DMS79 treated with DMSO at 0.1 percent for 48 hours (cell line): ENCODE results near the gene MLLT10.

ENCODE experiments used
- DNase-seq: peaks from one replicate; lab custom pipeline; 2025; lab: John Stamatoyannopoulos, UW

MLLT10 gene

GRCh38 chr10:21740989-21741388 lies 207.0 kb downstream of the MLLT10 start:
- DNase-seq: no peak

DNA sequence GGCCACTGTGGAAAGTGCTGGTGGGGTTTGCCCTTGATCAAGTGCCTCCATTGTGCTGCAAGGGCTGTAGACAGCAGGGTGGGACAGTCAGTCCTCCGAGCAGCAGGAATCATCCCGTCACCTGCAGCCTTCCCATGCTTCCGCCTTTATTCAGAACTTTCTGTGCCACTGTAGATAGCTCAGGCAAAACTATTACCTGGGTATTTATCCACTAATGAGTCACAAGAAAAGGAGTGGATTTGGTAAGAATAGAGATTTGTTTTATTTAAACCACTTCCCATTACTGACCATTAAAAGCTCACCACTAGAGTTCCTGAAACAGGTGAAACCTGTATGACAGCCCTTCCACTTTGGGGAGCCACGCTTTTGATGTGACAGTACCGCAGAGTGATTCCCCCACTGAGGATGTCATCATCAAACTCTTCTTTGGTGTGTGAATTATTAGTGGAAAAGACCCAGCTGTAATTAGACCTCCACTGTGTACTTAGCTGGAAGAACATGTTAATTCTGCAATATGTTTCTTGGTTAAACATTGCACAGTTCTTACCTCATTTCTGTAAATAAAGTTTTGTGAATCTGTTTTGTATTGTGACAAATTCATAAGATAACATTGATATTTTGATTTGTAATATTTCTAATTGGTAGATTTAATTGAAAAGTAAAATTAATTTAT lies 208.8 kb downstream of the MLLT10 start:
- no peak for DNase-seq

DNA sequence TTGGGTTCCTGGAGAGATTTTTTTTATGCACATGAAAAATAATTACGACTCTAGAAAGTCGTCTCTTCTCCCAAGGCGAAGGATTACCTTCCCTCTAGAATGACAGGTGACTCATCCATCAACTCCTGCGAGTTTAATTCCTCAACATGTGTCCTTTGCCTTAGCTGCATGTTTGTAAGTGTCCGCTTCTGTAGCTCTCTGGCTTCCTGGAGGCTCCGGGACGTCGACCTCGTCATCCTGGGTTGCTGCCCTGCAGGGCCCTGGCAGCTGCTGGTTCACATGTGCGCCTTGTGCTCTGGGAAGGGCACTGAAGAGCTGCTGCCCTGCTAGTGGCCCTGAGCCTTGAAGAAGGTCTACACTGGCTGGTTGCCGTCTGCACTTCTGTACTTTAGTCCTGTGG lies 210.2 kb downstream of the MLLT10 start:
- no peak for DNase-seq

- no peak for DNase-seq
Measured at GRCh38 chr10:21746118-21746517, 212.1 kb downstream of the MLLT10 start.

- no peak for DNase-seq
Measured at GRCh38 chr10:21747809-21748208, 213.8 kb downstream of the MLLT10 start.

DNA sequence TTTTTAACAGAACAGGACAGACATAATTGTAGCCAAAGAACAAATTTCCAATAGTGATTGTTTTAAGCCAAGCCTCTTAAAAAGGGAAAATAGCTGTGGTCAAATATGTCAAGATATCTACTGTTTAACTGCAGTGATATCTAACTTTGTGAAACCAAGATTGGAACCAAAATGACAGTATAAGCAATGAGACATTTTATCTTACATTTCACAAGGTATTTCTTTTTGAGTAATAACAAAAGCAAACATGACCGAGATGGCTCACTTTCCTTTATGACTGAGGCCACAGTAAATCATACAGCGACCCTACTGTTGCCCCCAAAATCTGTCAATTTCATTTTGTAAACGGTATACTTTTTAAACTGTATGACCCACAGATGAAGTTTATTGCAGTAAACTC lies 215.8 kb downstream of the MLLT10 start:
- DNase-seq: no peak

- no peak for DNase-seq
Measured at GRCh38 chr10:21750424-21750823, 216.4 kb downstream of the MLLT10 start.

GRCh38 chr10:21751341-21752310 lies 217.6 kb downstream of the MLLT10 start:
- DNase-seq: no peak

DNA sequence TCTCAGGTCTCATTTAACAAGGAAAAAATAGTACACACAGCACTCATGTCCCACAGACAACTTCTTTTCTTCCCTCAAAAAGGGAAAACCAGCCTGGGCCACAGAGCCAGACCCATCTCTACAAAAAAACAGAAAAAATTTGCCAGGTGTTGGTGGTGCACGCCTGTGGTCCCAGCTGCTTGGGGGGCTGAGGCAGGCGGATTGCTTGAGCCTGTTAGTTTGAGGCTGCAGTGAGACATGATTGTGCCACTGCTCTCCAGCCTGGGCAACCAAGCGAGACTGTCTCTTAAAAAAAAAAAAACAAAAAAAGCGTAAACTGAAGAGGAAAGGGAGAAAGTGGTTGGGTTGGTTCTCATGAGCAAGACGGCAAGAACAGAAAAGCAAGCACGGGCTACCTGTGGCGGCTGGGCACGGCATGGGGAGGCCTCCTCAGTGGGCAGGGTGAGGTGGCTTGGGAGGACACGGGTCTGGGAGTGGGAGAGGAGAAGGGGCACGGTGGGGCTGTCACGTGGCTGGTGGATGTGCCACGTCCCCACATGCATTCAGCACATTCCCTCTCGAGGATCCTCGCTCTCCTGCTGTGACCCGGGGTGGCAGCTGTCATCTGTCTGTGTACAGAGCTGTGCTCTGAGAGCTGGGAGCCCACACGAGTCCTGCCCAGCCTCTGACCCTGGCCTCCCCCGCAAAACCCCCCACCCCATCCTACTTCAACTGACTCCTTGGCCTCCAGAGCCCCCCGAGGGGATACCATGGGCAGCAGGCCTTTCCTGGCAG lies 219.7 kb downstream of the MLLT10 start:
- DNase-seq: peak; percentile 38

DNA sequence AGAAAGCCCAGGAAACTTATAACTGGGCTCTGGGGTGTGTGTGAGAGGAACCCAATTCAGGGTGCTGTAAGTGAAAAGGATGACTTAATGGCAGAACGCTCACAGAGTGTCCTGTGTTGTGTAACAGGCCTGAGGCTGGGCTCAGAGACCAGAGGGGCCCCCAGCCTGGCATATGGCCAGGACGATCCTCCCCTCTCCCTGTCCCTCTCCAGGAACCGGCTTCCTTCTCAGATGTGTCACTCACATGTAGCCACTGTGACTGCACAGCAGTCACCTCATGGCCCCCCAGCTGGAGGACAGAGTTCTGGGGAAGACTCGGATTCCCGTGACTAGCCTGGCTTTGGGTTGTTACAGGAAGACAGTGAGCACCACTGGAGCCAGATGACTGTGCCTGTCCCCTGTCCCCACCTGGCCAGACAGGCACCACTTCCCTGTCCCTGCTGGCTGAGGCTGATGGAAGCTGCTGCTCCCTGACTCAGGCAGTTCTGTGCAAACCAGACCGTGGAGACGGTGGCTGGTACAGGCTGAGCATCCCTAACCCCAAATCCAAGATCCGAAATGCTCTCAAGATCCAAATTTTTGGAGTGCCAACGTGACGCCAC lies 220.5 kb downstream of the MLLT10 start:
- no peak for DNase-seq

DNA sequence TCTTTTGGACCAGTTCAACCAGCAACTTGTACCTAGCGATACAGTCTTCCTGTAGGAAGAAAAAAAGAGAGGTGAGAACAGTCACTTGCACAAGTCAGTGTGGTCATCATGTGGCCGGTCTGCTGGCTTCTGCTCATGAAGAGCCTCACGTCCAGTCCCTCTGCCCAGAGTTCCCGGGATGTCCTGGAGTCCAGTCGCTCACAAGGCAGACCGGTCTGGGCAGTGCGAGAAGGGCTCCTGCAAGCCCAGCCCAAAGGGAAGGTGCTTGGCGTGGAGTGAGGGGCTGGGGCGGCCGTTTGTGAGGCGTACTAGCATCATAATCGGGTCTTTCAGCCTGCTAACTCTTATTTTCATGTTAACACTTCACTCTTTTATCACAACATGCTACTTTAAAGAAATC lies 222.7 kb downstream of the MLLT10 start:
- no peak for DNase-seq

- no peak for DNase-seq
Measured at GRCh38 chr10:21757185-21757901, 223.3 kb downstream of the MLLT10 start.

GRCh38 chr10:21758239-21758638 lies 224.2 kb downstream of the MLLT10 start:
- no peak for DNase-seq

DNA sequence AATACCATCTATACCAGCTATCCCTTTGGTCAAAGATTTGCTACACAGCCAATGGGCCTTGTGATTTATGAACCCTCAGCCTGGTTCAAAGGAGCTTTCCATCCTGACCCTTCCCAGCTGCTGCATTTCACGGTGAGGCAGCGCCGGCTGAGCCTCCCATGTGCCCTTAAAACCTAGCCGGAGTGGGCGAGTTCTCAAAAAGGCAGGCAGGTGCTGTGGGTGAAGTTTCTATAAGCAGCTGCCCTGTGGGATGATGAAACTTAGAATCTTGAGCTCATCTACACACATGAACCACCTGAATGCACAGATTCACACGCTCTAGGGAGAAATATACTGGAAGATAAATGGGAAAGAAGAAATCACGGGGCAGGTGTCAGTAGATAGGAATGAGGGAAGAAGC lies 224.7 kb downstream of the MLLT10 start:
- DNase-seq: no peak

GRCh38 chr10:21759232-21759631 lies 225.2 kb downstream of the MLLT10 start:
- no peak for DNase-seq

DNA sequence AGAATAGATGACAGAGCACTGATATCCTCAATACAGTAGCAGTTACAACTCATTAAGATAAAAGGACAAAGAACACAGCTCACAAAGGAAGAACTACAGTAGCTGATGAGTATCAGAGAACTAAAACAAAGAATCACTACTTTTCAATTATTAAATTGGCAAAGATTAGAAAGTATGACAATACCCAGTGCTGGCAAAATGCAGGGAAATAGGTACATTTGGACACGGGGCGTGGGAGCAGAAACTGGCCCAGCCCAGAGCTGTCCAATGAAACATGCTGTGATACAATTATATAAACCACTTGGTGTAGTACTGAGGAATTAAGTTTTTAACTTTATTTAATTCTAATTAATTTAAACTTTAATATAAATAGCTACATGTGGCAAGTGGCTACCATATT lies 226.3 kb downstream of the MLLT10 start:
- no peak for DNase-seq

DNA sequence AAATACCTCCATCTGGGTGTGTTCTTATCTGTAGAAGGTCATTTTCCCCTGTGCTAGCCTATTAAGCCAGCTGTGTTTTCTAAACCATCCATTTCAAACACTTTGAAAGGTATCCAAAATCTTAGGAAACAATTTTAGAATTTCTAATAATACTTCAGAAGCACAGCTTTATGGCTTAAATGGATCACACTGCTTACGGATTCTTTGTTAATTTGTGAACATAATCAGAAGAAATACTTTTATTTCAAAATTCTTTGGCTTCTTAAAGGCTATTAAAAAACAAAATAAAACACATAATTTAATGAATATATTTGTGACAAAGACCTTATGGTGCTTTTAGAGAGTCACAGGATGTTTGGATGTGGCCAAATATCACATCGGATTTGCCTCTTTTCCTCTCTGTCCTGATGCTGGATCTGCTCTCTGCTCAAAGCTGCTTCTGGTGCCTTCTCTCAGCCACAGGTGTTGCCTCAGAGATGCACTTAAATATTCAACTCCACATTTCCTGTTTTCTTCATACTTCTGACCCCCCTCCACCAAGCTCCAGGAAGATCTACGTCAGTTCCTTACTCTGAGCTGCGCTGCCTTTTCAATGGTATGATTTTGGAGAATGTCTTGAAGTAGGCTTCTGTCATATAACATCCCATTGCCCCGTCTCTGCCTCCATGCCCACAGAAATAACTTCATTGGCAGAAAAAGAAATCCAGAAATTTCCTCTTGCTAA lies 230.6 kb downstream of the MLLT10 start:
- DNase-seq: no peak

DNA sequence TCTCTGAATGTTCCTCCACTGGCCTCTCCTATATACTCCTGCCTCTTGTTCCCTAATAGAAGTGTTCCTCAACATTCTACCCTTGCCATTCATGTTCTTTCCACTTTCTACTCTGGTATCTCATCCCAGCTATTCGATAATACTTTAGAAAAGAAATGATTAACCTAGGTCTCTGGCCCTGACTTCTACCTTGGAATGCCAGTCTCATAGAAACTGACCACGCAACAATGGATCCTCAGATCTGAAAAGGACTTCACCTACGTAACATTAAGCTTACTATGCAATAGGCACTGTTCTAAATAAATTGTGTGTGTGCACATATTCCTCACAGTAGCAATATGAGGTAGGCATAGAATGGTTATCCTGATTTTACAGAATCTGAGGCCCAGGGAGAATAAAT lies 235.0 kb downstream of the MLLT10 start:
- DNase-seq: no peak

DNA sequence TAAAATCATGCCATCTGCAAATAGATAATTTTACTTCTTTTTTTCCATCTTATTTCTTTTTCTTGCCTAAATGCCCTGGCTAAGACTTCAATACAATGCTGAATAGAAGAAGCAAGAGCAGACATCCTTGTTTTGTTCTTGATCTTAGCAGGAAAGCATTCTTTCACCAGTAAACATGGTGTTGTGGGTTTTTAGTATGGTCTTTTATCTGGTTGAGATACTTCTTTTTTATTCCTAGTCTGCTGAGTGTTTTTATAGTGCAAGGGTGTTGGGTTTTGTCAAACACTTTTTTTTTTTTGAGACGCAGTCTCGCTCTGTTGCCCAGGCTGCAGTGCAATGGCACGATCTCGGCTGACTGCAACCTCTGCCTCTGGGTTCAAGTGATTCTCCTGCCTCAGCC lies 237.2 kb downstream of the MLLT10 start:
- DNase-seq: no peak

- no peak for DNase-seq
Measured at GRCh38 chr10:21776883-21777282, 242.9 kb downstream of the MLLT10 start.

DNA sequence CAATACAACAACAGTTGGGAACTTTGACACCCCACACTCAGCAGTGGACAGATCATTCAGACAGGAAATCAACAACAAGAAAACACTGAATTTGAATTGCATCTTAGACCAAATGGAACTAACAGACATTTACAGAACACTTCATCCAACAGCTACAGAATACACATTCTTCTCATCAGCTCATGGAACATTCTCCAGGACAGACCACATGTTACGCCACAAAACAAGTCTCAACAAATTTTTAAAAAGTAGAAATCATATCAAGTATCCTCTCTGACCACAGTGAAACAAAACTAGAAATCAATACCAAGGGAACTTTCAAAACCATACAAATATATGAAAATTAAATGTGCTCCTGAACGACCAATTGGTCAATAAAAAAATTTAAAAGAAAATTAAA lies 257.2 kb downstream of the MLLT10 start:
- DNase-seq: no peak
